Activated naive CD8-positive, alpha-beta T cell treated with anti-CD3 and anti-CD28 coated beads for 36 hours (primary cell): ENCODE data around the gene ACAN. TPM values are rescaled to one million over a fixed set of nuclear protein-coding genes. Genes with fewer than 3 reads are reported as not detected.

Experiments used
- DNase-seq: peaks from one replicate; pipeline ENCODE4 v3.0.0; 2021
- H3K27ac Mint-ChIP-seq: one replicate; pipeline ENCODE4 v1.8.0; 2022; ENCODE audit warnings: mild to moderate bottlenecking, moderate library complexity, mixed read lengths
- H3K27me3 Mint-ChIP-seq: one replicate; pipeline ENCODE4 v1.8.0; 2022; ENCODE audit warnings: mild to moderate bottlenecking, mixed read lengths
- H3K36me3 Mint-ChIP-seq: one replicate; pipeline ENCODE4 v1.8.0; 2021; ENCODE audit warnings: mild to moderate bottlenecking, mixed read lengths
- H3K4me1 Mint-ChIP-seq: one replicate; pipeline ENCODE4 v1.8.0; 2021; ENCODE audit warnings: mixed read lengths
- H3K4me3 Mint-ChIP-seq: one replicate; pipeline ENCODE4 v1.8.0; 2022; ENCODE audit warnings: mild to moderate bottlenecking, moderate library complexity, mixed read lengths
- H3K9me3 Mint-ChIP-seq: one replicate; pipeline ENCODE4 v1.8.0; 2022; ENCODE audit warnings: mixed read lengths
- total RNA-seq, 2 experiments: library from RNA; stranded (reverse); gene quantifications; one replicate each; pipeline ENCODE4 v1.2.3, GENCODE V29; 2021

ACAN gene
- total RNA-seq, 2 experiments from 2014 or later: not detected

GRCh38 chr15:88894348-88894818 lies 91.1 kb downstream of the ACAN start:
- Mint-ChIP-seq H3K27me3 (no peaks in the 10 kb centered on the region), H3K36me3 (peaks cover 21% of the 10 kb centered on the region), H3K27ac (peak overlapping the region; percentile 86), H3K4me1 (peaks cover 35% of the 10 kb centered on the region), H3K4me3 (peak overlapping the region; percentile 86), H3K9me3 (no peaks in the 10 kb centered on the region)
- DNase-seq: peak; percentile 83

- H3K4me3 Mint-ChIP-seq: peak within 1 kb of the TSS; percentile 86
- H3K4me1 Mint-ChIP-seq: peaks cover 35% of the 10 kb centered on the region
- H3K27ac Mint-ChIP-seq: peak within 1 kb of the TSS; percentile 86
Observed at GRCh38 chr15:88894819-88895767, 91.9 kb downstream of the ACAN start, which contains the start of gene HAPLN3. TSS of gene HAPLN3 (minus strand) at chr15:88895544. CDS start at chr15:88887298, 8,246 bp downstream.

GRCh38 chr15:88896333-88897033 lies 93.2 kb downstream of the ACAN start:
- Mint-ChIP-seq H3K4me3 (no peak overlapping the region), H3K36me3 (peaks cover 12% of the 10 kb centered on the region), H3K4me1 (peaks cover 29% of the 10 kb centered on the region), H3K9me3 (no peaks in the 10 kb centered on the region), H3K27ac (no peak overlapping the region), H3K27me3 (no peaks in the 10 kb centered on the region)
- no peak for DNase-seq

More at GRCh38 chr15:88894819-88895767, 91.9 kb downstream of the ACAN start, which contains the start of gene HAPLN3:
- Mint-ChIP-seq H3K36me3 (peaks cover 17% of the 10 kb centered on the region), H3K27me3 (no peaks in the 10 kb centered on the region), H3K9me3 (no peaks in the 10 kb centered on the region)
- peak; percentile 81 for DNase-seq

- H3K9me3 Mint-ChIP-seq: no peaks in the 10 kb centered on the region
- peaks cover 29% of the 10 kb centered on the region for H3K4me1 Mint-ChIP-seq
- DNase-seq: no peak
- no peak overlapping the region for H3K4me3 Mint-ChIP-seq
- no peak overlapping the region for H3K27ac Mint-ChIP-seq
- no peaks in the 10 kb centered on the region for H3K27me3 Mint-ChIP-seq
- H3K36me3 Mint-ChIP-seq: peaks cover 12% of the 10 kb centered on the region
Observed at GRCh38 chr15:88897142-88897455, 93.9 kb downstream of the ACAN start.

- peak; percentile 86 for DNase-seq
- no peak overlapping the region for H3K4me3 Mint-ChIP-seq
- H3K9me3 Mint-ChIP-seq: no peaks in the 10 kb centered on the region
- peaks cover 29% of the 10 kb centered on the region for H3K4me1 Mint-ChIP-seq
- no peaks in the 10 kb centered on the region for H3K27me3 Mint-ChIP-seq
- no peak overlapping the region for H3K27ac Mint-ChIP-seq
- peaks cover 10% of the 10 kb centered on the region for H3K36me3 Mint-ChIP-seq
Observed at GRCh38 chr15:88897456-88898194, 94.4 kb downstream of the ACAN start.

GRCh38 chr15:88898736-88899135 lies 95.5 kb downstream of the ACAN start:
- H3K9me3 Mint-ChIP-seq: no peaks in the 10 kb centered on the region
- no peak overlapping the region for H3K27ac Mint-ChIP-seq
- peaks cover 26% of the 10 kb centered on the region for H3K4me1 Mint-ChIP-seq
- H3K4me3 Mint-ChIP-seq: no peak overlapping the region
- peaks cover 4% of the 10 kb centered on the region for H3K36me3 Mint-ChIP-seq
- no peak for DNase-seq
- no peaks in the 10 kb centered on the region for H3K27me3 Mint-ChIP-seq

- no peak overlapping the region for H3K27ac Mint-ChIP-seq
- peaks cover 4% of the 10 kb centered on the region for H3K36me3 Mint-ChIP-seq
- peaks cover 28% of the 10 kb centered on the region for H3K4me1 Mint-ChIP-seq
- H3K4me3 Mint-ChIP-seq: no peak overlapping the region
- DNase-seq: no peak
- H3K9me3 Mint-ChIP-seq: no peaks in the 10 kb centered on the region
- no peaks in the 10 kb centered on the region for H3K27me3 Mint-ChIP-seq
Observed at GRCh38 chr15:88899251-88899650, 96.0 kb downstream of the ACAN start.

GRCh38 chr15:88900309-88900981 lies 97.2 kb downstream of the ACAN start:
- no peak overlapping the region for H3K27ac Mint-ChIP-seq
- H3K4me1 Mint-ChIP-seq: peaks cover 38% of the 10 kb centered on the region

GRCh38 chr15:88900982-88901418 lies 97.8 kb downstream of the ACAN start:
- Mint-ChIP-seq H3K36me3 (peaks cover 4% of the 10 kb centered on the region), H3K4me1 (peaks cover 35% of the 10 kb centered on the region), H3K9me3 (no peaks in the 10 kb centered on the region), H3K4me3 (no peak overlapping the region), H3K27ac (no peak overlapping the region), H3K27me3 (no peaks in the 10 kb centered on the region)
- no peak for DNase-seq

More at GRCh38 chr15:88900309-88900981, 97.2 kb downstream of the ACAN start:
- H3K4me3 Mint-ChIP-seq: no peak overlapping the region
- DNase-seq: no peak
- H3K27me3 Mint-ChIP-seq: no peaks in the 10 kb centered on the region
- H3K9me3 Mint-ChIP-seq: no peaks in the 10 kb centered on the region
- H3K36me3 Mint-ChIP-seq: peaks cover 4% of the 10 kb centered on the region

GRCh38 chr15:88901508-88902220 lies 98.4 kb downstream of the ACAN start:
- Mint-ChIP-seq H3K9me3 (no peaks in the 10 kb centered on the region), H3K27me3 (no peaks in the 10 kb centered on the region), H3K27ac (no peak overlapping the region), H3K4me1 (peaks cover 33% of the 10 kb centered on the region), H3K36me3 (peaks cover 4% of the 10 kb centered on the region), H3K4me3 (no peak overlapping the region)
- DNase-seq: no peak

GRCh38 chr15:88902221-88902835 lies 99.1 kb downstream of the ACAN start:
- Mint-ChIP-seq H3K4me3 (no peak overlapping the region), H3K27ac (no peak overlapping the region), H3K27me3 (no peaks in the 10 kb centered on the region), H3K4me1 (peaks cover 26% of the 10 kb centered on the region), H3K36me3 (peaks cover 4% of the 10 kb centered on the region), H3K9me3 (no peaks in the 10 kb centered on the region)
- no peak for DNase-seq

- H3K27ac Mint-ChIP-seq: no peak overlapping the region
- no peak overlapping the region for H3K4me3 Mint-ChIP-seq
- DNase-seq: no peak
- peaks cover 21% of the 10 kb centered on the region for H3K4me1 Mint-ChIP-seq
- H3K36me3 Mint-ChIP-seq: peaks cover 4% of the 10 kb centered on the region
- H3K9me3 Mint-ChIP-seq: no peaks in the 10 kb centered on the region
- H3K27me3 Mint-ChIP-seq: no peaks in the 10 kb centered on the region
Observed at GRCh38 chr15:88902846-88903245, 99.6 kb downstream of the ACAN start.

GRCh38 chr15:88904257-88904623 lies 101.0 kb downstream of the ACAN start:
- DNase-seq: no peak
- Mint-ChIP-seq H3K27ac (peak overlapping the region; percentile 70), H3K4me1 (peaks cover 25% of the 10 kb centered on the region), H3K4me3 (no peak overlapping the region), H3K27me3 (no peaks in the 10 kb centered on the region), H3K9me3 (no peaks in the 10 kb centered on the region), H3K36me3 (peaks cover 4% of the 10 kb centered on the region)
